HG02798 (cell line): ENCODE data around the gene ADARB2.
A peak's percentile ranks its signal among the peaks of the same experiment; 100 is the strongest.

Experiments used
- ATAC-seq: cut with Tn5 transposase; IDR thresholded peaks from one replicate; pipeline ENCODE4 v1.9.1; 2021; ENCODE audit warnings: mild to moderate bottlenecking; ENCODE audit not compliant: unreplicated experiment, poor library complexity

The ADARB2 gene

GRCh38 chr10:1515780-1516491 is 221.4 kb downstream of the ADARB2 start:
- no peak for ATAC-seq

DNA sequence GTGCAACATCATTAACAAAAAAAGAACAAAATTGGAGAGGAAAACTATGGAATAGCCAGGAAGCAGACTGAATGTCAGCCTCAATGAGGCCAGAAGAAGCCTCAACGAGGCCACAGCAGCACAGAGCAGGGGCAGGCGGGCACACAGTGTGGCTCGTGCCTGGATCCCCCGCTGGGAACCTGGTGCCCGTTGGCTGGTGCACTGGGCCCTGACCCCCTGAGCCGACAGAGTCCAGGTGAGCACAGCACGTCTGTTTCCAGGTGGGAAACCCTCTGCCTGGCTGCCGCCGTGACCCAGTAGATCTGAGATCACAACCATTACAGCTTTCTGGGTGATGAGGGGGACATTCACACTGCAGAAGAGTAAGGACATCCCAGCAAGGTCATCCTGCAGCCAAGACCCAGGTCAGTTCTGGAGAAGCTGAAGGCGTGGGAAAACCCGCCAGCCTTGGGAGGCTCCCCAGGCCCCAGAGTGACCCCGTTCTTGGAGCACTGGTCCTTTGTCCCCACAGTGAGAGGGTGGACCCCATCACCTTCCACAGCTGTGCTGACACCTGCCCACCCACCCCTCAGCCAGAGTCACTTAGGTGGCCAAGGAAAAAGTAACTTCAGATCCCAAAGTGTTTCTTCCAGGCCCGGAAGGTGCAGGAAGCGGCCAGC is 222.1 kb downstream of the ADARB2 start:
- no peak for ATAC-seq

DNA sequence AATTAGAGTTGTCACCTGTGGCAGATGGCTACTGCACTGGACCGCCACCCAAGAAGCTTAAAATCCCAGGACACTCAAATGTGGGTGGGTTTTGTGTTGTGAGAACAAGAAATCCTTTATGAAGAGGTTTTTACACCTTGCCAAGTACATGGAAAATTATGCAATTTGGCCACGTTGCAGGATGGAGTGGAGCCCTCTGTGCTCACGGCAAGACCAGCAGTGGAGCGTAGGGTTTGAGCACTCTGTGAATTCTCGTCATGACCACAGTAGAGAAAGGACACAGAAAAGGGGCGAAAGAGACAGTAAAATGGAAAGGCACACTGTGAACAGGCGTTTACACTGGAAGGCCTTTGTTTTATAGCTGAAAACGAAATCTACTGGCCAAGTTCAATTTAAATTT is 222.6 kb downstream of the ADARB2 start:
- no peak for ATAC-seq

- no peak for ATAC-seq
Measured at GRCh38 chr10:1513221-1513620, 224.1 kb downstream of the ADARB2 start.

DNA sequence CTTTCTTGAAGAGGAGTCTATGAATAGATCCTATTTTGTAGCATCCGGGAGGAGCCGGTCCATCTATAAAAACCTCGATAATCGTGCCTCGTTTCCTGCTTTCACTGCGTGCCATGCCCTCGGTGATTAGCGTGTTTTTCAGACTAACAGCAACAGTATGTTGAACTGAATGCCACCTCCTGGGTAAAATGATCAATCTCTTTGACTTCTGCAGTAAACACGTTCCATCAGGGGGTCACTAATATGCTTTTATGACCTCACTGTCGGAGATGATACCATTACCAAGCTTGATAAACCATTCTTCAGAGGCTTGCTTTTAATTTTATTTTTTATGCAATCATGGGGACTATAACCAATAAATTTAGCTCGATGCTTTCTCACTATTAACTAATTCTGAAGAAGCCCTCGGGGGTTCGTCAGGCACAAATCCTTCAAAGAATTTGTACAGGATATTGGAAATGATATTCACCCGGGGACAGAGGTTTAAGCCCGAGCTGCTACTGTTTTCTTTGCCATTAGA is 228.3 kb downstream of the ADARB2 start:
- ATAC-seq = no peak

DNA sequence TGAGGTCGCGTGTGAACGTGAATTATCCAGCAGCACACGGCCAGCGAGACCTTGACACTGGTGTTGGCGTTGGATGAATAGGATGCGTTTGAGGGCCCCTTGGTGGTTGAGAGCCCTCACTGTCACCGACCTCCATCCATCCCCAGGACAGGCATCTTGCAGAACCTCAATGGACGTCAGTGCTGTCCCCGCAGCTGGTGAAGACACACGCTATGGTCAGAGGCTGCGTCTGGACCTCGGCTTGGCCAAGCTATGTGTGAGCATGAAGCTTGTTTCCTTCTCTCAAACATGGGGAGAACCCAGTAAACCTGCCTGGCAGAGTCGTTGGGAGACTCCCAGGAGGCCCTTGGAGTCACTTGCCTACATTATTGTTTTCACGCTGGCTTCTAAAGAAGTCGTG is 229.2 kb downstream of the ADARB2 start:
- ATAC-seq = no peak

DNA sequence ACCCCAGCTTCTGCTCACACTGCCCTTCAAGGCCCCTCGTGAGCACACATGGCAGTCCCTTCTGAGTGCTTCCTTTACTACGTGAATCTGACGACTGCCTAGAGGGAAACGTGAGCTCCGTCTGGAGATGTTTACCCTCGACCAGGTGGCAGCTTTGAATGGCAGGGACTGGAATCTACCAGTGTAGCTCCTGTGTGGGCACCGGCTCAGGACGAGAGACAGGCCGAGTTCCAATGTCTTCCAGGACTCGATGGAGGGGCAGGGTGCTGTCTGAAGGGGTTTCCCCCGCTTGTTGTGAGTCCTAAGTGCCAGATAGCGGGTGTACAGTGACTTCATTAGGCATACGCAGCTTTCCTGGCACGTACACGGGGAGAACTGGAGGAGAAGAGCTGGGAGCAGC is 229.9 kb downstream of the ADARB2 start:
- no peak for ATAC-seq

DNA sequence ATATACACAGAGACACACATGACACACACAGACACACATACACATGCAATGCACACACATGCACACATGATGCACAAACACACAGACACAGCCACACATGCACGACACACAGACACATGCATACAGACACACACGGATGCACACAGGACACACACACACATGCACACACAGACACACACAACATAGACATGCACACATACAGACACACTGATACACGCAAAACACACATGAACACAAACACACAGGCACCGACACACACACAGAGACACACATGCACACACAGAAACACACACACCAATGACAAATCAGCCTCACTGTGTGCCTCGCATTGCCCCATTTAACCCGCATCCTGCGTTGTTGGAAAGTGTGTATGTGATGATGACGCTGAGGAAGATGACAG is 232.4 kb downstream of the ADARB2 start:
- no peak for ATAC-seq

GRCh38 chr10:1504286-1504685 is 233.0 kb downstream of the ADARB2 start:
- no peak for ATAC-seq

GRCh38 chr10:1502451-1502850 is 234.9 kb downstream of the ADARB2 start:
- ATAC-seq = no peak

DNA sequence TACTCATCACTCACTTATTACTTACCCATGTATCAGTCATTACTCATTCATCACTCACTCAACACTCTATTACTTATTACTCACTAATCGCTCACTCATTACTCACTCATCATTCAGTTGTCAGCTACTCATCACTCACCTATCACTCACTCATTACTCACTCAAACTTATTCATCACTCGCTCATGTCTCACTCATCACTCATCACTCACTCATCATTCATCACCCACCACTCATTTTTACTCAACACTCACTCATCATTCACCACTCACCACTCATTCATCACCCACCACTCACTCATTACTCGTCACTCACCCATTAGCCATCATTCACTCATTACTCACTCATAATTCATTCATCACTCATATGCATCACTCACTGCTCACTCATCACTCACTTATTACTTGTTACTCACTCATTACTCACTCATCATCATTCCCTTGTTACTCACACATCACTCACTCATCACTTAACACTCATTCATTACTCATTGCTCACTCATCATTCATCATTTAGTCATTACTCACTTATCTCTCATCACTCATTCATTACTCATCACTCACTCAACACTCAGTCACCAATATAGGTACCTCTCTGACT is 237.9 kb downstream of the ADARB2 start:
- no peak for ATAC-seq

DNA sequence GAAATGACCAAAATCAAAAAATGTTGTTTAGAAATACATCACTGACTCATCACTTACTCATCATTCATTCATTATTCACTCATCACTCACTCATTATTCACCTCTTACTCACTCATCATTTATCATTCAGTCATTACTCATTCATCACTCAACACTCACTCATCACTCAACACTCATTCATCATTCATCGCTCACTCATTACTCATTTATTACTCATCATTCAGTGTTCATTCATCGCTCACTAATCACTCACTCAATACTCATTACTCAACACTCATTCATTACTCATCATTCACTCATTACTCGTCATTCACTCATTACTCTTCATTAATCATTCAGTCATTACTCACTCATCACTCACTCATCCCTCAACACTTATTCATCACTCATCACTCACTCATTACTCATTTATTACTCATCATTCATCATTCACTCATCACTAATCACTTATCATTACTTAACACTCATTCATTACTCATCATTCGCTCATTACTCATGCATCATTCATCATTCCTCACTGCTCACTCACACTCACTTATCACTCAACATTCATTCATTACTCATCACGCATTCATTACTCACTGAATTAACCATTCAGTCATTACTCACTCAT is 238.5 kb downstream of the ADARB2 start:
- no peak for ATAC-seq

DNA sequence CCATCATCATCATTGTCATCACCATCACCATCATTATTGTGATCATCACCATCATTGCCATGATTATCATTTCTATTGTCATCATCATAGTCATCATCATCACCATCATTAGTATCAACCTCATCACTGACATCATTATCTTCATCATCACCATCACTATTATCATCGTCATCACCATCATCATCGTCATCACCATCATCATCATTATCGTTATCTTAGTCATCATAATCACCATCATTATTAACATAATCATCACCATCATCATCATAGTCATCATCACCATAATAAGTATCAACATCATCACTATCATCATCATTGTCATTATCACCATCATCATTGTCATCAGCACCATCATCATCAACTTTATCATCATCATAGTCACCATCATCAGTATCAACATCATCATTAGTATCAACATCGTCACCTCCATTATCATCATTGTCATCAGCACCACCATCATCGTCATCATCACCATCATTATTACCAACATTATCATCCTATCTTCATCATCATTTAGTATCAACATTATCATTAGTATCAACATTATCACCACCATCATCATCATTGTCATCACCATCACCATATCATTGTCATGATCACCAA is 241.3 kb downstream of the ADARB2 start:
- no peak for ATAC-seq

GRCh38 chr10:1492641-1493040 is 244.7 kb downstream of the ADARB2 start:
- no peak for ATAC-seq

GRCh38 chr10:1491901-1492300 is 245.4 kb downstream of the ADARB2 start:
- no peak for ATAC-seq

DNA sequence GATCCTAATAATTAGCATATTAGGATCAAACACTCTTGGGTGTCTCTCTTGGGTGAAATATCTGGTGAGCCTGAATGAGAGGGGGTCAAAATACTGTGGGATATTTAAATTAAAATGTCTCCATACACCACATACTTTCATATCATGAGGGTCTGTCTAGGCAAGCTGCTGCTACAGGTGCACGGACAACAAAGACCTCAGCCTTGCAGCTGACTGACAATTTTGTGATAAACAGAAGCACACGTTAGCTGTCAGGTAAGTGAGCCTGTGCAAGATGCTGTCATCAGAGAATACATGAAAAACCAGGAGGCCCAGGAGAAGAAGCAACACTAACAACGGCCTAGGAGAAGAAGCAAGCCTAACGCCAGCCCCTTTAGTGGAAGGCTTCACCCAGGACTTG is 247.5 kb downstream of the ADARB2 start:
- ATAC-seq = no peak

DNA sequence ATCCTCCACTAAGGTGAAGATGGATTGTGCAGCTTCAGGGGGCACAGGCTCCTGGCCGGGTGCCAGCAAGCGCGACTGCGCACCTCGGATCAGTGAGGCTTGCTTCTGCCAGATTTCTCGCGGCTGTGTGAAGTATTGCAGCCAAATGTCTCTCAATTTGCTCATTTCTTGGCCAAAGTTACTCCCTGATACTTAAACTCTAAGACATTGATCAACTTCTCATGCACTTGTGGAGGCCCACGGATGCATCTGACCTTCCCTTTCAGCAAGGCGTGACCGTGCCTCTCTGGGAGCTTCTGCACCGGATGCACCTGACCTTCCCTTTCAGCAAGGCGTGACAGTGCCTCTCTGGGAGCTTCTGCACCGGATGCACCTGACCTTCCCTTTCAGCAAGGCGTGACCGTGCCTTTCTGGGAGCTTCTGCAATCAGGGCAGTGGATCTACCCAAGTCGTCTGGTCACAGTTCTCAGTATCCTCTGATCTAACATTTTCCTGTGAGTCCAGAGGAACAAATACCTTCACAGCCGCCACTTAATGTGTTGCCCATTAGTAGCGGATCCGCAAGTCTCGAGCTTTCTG is 248.3 kb downstream of the ADARB2 start:
- ATAC-seq = peak; percentile 98

DNA sequence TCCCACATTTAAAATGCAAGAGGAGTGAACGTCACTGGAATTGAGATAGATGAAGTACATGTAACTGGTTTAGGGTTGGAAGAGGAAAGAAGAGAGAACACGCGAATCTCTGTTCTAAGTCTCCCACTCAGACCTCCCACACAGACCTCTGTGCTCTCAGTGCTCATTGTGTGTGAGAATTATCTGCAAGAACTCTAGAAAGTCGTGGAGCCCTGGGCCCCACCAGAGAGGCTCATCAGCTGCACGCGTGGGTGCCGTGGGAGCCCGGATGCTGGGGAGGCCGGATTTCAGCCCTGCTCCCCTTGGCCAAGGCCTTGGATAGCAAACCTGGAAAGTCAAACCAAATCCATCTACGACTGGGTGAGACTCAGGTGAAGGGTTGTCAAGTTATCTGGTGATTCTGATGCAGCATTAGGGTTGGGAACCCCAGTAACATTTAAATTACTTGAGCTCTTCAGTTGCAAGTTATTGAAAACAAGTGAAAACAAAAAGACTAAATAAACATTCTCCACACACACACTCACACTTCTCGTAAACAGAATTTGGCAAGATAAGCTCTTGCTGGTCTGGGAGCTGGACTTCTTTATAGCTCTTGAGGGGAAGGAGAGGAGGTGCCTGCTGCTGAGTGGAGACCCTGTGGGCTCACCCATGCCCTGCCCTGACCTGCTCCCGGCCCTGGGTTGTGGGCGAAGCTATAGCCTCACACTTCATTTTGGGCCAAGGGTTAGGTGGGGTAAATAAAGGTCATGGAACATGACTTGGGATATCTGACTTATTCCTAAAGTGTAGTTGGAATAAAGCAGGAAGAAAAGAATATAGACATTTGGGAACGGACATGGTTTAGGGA is 250.3 kb downstream of the ADARB2 start:
- no peak for ATAC-seq

DNA sequence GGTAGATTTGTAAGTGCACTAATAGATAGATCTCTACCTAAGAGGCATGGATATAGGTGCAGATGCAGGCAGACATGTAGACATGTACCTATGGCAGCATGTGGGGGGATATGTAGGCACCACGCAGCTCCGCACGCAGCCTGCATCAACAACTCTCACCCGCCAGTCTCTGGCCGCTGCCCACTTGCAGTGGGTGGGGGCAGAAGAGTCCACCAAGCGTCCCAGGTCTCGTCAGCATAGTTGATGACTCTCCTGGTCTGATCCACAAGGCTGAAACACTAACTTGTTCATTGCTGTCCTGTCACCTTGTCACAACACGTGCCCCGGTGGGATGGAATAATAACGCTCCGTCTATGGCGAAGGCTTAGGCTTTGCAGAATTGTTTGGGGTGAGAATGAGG is 252.0 kb downstream of the ADARB2 start:
- no peak for ATAC-seq

DNA sequence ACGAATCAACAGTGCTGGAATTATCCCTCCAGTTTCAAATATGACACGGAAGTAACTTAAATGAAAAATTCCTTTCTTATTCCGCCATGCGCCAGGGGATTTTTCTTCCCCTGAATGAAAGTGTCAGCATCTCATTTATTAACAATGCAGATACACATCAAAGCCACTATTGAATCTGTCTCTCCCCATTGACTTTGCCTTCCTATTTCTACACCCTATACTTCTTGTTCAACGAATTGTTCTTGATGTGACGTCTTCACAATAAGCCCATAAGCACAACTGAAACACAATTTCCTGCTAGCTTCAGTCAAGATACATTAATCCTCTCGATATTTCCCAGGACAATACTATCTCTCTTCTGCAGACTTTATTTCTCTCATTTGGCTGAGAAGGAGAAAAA is 253.5 kb downstream of the ADARB2 start:
- no peak for ATAC-seq
